Smooth muscle cell of the brain vasculature (primary cell): Measurements from ENCODE around the gene CFAP299.
A peak's percentile ranks its signal among the peaks of the same experiment; 100 is the strongest.
"Not testable (repeated sequence)": the region's sequence is repeated elsewhere in the genome, so short reads cannot be mapped to it uniquely, and the experiment has no call there.

Experiments
- DNase-seq: peaks from one replicate; pipeline ENCODE4 v3.0.0-alpha.2; 2012; ENCODE audit warnings: low read depth, low spot score

CFAP299 gene

DNA sequence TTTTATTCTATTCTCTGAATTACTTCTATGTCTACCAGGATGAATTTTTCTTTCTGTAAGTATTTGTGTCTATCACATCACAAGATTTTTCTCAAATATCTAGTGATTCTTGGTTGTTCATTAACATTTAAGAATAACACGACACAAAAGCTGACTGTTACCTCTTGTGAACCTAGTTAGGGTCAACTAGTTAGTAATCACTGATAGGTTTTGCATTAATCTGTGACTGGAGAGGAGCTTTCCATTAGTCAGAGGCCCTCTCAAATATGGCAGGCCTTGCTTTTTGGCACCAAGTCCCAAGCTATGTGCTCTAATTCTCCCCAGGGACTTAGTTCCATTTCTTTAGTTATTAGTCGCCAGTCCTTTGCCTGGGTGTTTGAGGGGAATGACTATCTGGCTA is 259.2 kb downstream of the CFAP299 start:
- DNase-seq: no peak

DNA sequence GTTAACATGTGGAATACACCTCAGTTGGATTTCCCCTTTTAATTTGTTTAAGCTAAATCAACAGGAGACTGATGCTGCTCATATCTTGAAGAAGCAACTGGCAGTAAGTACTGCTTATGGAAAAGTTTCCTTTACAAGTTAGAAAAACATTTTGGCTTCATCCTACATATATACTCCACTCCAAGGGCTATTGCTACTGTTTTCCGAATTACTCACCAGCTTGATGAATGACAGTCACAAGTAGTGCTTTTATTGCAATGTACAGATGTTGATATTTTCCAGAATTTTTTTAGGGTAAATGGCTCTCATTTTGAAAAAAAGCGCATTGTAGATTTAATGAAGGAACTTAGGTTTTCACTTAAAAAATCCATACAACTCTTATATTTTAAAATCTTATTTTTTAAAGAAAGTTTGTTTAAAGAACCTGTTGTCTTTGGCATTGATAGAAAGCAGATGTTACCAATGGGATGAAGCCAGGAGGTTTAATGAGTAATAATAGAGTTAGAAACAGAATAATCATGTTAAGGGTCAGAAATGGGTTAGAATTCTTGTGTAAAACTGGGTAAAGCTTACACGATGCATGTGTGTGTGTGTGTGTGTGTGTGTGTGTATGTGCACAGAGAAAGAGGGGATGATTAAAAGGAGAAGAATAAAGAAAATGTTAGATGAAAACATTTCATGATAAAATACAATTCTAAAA is 272.9 kb downstream of the CFAP299 start:
- DNase-seq: no peak

DNA sequence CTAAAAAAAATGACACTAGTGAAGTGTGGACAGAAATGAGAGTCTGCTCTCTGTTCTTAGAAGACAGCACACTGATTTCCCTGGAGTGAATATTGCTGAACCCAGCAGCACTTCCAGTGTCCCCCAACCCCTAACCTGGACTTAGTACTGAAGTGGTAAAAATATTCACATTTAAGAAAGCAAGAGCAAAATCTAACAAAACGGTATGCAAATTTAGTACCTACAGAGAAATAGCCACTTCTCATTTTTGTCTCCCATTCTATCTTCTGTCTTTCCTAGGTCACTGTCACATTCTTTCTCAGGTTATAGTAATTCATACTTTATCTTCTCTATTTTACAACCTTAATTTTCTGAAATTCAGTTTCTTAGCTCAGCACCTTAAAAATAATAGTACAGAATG is 274.7 kb downstream of the CFAP299 start:
- DNase-seq: no peak

DNA sequence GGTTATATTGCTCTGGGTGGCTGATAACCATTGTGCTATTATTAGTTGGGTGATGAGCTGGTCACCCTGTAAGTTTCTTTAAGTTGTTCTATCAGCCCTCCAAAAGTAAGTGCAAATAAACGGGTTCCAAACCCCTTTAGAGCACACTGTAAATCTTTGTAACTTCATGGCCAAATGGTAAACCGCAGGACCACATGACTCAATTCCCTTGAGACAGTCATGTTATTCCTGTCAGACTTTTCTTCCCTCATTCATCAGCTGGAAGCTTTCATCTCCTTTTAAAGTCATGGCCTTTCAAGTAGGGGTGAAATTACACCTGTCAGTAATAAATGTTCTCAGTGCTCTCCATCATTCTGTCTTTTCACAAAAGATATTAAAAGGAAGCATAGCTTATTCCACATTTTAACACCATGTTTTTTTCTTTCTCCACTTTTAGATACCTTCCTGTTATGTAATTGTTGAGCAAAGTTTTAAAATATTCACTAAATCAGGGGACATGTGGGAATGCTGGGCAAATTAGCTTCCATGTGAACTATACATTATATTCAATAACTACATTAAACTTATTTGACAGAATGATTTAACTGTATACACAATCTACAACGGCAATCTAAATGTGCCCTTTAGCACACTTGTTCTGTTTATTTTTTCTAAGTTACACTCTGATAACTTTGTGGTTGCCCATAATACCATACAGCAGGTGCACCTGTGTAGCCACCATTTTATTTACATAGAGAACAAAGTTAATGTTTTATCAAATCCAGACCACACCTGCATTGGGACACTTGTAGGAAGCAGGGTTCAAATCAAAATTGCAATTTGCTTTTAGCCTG is 275.5 kb downstream of the CFAP299 start:
- peak; percentile 10 for DNase-seq

DNA sequence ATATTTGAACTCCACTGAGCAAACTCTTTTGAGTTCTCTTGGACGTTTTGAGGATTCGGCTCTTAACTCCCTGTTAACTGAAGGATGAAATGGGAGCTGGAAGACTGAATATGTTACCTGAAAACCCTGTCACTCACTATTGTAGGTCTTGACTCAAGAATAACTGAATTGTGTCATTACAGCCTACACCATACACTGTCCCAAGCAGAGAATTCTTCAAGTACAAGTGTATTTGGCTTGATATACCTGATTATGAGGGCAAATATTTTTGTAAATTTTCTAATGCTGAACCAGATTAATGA is 276.1 kb downstream of the CFAP299 start:
- no peak for DNase-seq

DNA sequence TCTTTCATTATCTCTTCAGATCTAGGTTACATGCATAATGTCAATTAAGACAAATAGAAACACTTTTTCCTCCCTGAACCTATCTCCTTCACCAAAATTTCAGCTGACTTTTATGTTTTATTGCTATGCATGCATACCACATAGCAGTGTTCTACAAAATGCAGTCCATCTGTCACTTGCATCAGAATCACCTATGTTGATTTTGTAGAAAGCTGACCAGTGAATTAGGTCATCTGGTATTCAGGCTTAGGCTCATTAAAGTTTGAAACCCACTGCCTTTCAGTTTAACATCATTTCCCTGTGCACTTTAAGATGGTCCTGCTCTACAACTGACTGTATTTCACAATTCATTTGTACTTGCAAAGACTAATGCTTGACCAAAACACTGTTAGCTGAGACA is 277.9 kb downstream of the CFAP299 start:
- no peak for DNase-seq

DNA sequence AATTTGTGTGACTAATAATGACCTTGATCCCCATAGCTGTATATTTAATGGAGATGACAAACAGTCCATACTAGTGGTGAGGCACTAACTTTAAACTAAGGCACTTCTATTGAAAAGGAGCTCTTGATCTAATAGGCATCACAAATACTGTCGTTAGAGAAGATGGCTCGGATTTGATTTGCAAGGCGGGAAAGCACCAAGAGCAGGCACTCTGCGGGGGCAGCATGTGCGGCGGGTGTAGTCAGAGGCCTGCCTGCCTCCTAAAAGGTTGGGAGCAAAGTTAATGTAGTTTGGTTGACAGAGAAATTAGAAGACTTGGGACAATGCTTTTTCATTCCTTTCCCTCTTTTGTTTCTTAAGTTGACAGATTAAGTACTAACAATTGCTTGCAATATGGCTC is 278.8 kb downstream of the CFAP299 start:
- DNase-seq: no peak

DNA sequence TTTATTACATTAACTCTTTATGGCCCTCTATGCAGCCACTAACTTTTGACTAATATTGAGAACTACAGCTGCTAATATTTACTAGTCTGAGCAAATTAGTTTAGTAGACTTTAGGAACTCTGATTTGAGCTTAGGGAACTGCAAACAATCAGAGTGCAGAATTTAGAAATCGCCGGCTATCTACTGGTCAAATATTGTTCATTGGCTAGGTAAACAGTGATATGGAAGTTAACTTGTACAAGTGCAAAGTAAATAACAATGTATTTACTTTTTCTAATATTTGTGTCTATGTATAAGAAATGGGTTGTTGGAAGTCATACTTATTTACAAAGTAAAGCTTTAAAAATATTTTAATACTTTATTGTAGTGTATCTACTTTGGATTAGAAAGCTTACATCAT is 279.6 kb downstream of the CFAP299 start:
- DNase-seq: no peak

DNA sequence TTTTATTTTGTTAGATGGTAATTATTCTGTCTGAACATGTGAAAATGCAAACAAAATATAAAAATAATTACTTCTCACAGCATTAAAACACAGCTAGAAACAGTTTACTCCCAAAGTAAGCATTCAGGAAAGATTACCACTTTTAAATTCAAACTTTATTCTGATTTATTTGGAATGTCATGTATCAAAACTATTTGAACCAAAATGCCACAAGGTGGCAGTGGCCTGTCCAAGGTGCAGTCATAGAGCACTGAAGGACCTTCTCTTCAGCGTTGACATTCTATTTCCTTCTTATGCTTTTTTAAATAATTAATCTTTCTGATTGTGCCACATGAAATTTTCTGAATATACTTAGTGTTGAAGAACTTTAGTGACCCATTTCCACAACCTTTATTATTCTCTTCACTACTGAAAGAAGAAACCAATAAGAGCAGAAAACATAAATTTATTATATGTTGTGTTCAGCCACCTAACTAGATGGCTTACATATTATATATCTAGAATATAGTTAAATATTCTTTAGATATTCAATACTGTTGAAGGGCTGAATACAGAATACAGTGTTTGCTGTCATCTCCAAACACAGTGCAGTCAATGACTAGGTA is 283.6 kb downstream of the CFAP299 start:
- DNase-seq: no peak

DNA sequence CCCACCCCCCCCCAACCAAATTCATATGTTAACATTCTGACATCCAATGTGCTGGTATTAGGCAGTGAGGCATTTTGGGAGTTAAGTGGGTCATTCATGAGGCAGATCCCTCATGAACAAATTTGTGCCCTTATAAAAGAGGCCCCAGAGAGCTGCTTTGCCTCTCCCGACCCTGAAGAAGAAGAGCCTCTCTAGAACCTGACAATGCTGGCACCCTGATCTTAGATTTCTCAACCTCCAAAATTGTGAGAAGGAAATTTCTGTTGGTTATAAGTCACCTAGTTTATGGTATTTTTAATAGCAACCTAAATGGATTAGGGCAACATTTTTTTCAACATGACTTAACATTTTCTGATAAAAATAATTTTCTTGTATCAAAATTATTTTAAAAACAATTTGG is 296.3 kb downstream of the CFAP299 start:
- DNase-seq: no peak

DNA sequence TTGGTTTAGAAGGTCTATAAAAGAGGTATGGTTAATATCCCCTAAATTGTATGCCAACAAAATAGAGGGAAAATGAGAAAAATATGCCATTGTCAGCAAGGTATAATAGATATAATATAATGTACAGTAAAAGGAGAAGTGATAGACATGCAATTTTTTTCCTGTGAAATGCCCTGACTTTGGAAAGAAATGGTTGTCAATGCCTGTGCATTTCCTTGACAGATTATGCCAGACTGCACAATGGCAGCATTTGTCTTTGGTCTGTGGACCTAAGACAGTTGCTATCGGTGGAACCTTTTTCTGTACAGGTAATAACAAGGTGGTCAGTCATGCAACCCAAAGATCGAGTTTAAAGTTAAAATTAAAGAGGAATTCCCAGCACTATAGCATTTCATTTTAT is 301.7 kb downstream of the CFAP299 start:
- DNase-seq: no peak

DNA sequence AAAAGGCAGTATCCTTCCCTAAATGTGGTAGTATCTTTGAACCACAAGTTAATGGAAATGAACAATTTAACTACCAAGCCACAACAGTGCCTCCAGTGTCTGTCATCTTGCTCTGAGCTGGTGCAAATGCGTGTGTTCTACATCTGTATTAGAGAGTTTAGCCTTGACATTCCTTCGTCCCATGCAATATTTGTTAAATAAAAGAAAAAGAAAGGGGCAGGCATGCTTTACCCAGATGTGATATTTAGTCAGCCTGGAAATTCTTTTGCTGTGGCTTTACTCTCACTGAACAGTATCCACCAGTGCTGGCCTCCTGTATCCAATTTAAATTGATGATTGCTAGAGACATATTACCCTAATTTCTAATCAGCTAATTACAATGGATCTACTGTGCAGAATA is 310.5 kb downstream of the CFAP299 start:
- no peak for DNase-seq

DNA sequence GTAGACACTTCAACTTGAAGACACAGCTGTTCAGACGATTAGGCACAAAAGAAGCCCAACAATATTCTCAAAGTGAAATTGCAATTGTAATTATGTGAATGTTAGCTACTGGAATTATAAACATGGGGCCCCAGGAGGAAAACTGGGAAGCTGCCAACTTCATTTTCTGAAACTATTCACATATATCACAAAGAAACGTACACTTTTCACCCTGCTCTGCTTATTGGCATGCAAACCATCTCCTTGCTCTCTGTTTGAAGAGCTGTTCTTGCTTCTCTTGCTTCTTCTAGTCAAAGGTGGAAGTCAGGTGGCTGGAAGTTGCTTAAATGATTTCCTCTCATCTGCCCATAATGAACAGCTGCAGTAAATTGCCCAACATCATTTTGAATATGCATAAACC is 320.1 kb downstream of the CFAP299 start:
- DNase-seq: no peak

DNA sequence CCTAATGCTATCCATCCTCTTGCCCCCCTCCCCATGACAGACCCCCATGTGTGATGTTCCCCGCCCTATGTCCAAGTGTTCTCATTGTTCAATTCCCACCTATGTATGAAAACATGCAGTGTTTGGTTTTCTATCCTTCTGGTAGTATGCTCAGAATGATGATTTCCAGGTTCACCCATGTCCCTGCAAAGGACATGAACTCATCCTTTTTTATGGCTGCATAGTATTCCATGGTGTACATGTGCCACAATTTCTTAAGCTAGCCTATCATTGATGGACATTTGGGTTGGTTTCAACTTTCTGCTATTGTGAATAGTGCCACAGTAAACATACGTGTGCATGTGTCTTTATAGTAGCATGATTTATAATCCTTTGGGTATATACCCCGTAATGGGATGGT is 334.6 kb downstream of the CFAP299 start:
- not testable (repeated sequence) for DNase-seq

DNA sequence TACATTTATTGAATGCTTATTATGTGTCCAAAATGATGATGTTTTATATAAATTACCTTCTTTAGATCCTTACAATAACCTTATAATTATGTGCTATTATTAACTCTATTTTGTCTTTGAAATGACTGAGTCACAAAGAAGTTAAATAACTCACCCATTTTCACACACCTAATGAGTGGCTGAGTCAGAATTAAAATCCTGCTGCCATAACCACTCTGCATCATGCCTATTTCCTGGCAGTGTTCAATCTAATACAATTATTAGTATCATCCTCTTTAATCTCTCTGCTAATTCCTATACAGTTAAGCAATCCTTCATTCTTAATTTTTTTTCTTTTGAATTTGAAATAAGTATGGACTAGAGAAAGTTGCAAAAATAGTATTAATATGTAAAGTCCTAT is 342.9 kb downstream of the CFAP299 start:
- DNase-seq: no peak

DNA sequence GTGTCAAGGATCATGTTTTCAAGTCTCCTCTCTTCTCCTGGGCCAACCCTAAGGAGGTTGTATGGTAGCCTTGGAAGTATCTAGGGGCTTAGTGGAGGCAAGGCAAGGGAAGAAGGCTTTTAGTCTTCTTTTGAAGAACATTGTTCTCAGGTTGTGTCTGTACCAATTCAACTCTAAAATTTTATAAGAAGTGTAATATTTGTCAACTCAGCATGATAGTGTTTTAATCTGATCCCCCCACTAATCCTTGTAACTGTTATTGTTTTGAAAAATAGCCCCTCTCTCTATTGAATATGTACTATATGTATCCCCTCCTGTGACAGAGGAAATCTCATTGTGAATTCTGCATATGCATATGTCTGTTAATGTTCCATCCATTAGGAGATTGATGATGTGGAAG is 345.4 kb downstream of the CFAP299 start:
- DNase-seq: no peak

DNA sequence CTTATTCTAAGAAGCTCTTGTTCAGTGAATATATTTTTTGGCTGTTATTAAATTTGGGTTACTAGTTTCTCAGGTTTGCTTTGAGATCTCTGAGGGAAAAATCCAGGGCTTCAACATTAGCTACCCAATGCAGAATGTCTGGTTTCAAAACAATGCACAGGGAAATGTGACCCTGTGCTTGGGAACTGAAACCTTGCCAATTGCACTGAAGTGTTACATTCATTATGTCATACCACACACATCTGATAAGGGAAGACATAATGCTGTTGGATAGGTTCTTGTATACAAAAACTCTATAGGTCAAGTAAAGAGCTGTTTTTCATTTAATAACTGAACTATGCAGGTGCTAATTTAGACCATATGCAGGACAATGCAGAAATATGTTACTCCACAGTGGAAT is 349.7 kb downstream of the CFAP299 start:
- no peak for DNase-seq

DNA sequence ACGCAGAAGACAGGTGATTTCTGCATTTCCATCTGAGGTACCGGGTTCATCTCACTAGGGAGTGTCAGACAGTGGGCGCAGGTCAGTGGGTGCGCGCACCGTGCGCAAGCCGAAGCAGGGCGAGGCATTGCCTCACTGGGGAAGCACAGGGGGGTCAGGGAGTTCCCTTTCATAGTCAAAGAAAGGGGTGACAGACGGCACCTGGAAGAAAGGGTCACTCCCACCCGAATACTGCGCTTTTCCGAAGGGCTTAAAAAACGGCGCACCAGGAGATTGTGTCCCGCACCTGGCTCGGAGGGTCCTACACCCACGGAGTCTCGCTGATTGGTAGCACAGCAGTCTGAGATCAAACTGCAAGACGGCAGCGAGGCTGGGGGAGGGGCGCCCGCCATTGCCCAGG is 352.2 kb downstream of the CFAP299 start:
- not testable (repeated sequence) for DNase-seq

DNA sequence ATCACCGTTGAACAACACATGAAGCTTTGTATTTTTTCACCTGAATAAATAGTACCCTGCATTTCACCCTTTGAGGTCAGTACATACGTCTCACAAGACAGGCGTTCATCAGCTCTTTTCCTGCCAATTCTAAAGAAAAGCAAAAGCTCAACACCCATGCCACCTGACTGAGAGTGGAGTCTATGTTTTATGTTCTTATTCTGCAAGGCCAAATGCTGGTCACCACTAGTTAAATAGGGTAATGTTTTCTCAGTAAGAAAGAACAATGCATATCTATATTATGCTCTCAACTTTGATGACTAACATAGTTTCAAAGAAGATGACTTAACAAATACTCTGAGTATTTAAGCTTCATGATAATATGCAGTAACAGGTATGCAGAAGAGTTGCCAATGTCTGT is 358.6 kb downstream of the CFAP299 start:
- DNase-seq: peak; percentile 3

DNA sequence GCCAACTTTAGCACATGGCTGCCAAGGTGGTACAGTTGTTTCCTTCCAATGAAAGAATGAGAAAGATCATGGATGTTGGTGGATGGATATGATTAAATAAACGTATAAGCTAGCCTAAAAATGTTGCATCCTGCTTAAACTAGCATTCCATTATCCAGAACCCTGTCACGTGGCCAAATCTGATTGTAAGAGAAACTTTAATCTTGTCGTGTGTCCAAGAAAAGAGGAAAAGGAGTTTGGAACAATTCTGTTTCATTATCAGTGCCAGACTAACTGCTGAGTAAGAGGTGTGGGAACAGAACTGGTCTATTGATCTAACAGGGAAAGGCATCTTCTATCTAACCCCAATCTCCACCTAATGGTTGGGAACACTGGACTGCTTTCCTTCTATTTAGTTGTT is 369.8 kb downstream of the CFAP299 start:
- DNase-seq: no peak

DNA sequence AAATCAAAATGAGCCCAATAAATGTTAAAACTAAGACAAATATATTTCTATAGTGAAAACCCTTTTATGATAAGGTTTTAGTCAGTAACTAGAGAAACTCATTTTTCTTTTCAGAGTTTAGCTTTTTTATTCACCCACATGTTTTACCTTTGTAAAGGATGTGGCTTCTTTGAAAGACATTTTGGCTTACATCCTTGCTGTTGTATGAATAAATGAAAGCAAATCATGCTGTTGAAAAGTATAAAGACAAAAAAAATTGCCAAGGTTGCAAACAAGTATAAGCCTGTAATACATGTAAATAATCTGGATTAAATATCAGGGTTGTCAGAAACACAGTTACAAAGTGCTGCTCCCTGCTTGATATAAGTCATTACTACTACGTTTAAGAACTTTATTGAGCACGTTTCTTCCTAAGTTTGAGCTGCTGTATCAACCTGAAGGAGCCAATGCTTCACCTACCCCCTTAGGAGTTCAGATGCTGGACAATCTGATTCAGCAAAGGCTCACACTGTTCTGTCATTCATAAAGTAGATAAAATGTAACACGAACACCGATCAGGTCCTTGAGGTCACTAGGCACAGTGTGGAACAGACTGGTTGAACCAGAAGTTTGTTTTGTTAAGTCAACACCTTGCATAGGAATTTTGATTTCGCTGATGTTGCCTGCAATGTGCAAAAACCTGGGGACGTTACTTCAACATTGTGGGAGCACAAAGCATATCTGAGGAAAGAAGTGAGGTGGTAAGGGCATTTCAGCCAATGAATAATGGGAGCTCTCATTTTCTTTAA is 373.7 kb downstream of the CFAP299 start:
- DNase-seq: no peak

DNA sequence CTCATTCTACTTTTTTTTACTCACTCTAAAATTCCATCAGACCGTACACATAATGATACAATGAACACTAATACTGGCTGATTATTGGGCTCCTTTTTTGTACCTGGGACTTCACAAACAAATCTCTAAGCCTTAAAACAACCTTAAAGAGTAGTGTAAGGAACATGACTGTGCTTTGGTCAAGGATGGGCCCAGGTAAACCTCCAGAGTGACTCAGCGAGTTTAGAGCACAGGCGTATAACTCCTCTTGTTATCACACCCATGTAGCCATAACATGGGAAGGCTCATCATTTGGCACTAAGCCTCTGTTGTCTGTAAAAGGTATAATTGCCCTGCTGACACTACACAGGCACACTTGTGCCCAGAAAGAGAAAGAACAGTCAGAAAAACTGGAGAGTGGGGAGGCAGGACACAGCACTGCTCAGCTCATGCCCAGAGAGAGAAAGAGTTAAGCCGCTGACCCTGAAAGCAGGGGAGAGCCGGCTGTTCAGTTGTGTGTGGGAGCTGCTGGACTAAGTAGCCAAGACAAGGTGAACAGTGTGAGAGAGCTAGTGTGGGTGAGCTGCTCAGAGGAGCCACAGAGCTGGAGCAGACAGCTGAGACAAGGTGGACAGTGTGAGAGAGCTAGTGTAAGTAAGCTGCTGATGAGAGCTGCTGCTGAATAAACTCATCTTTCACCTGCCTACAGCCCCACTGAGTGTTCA is 375.4 kb downstream of the CFAP299 start:
- DNase-seq: no peak
